Retina (tissue), 1 donor: ENCODE results near the gene FAT4.
A peak's percentile ranks its signal among the peaks of the same experiment; 100 is the strongest.

Experiments used
- DNase-seq: peaks from one replicate; pipeline ENCODE4 v3.0.0-alpha.2; 2016

The FAT4 gene

GRCh38 chr4:125316791-125317524 is 2.2 kb downstream of the FAT4 start:
- DNase-seq = peak; percentile 92

GRCh38 chr4:125317525-125317877 is 2.7 kb downstream of the FAT4 start:
- DNase-seq = peak; percentile 91

- peak; percentile 28 for DNase-seq
Observed at GRCh38 chr4:125319311-125319710, 4.6 kb downstream of the FAT4 start.

GRCh38 chr4:125321709-125322365 is 7.1 kb downstream of the FAT4 start:
- DNase-seq = no peak

- DNase-seq = no peak
Observed at GRCh38 chr4:125322366-125322730, 7.6 kb downstream of the FAT4 start.

GRCh38 chr4:125323654-125324053 is 8.9 kb downstream of the FAT4 start:
- DNase-seq = no peak

- DNase-seq = no peak
Observed at GRCh38 chr4:125325733-125326132, 11.0 kb downstream of the FAT4 start.

GRCh38 chr4:125331116-125331515 is 16.4 kb downstream of the FAT4 start:
- DNase-seq = no peak

- no peak for DNase-seq
Observed at GRCh38 chr4:125334926-125335325, 20.2 kb downstream of the FAT4 start.

GRCh38 chr4:125338814-125339213 is 24.1 kb downstream of the FAT4 start:
- no peak for DNase-seq

GRCh38 chr4:125344198-125344597 is 29.4 kb downstream of the FAT4 start:
- DNase-seq = no peak

GRCh38 chr4:125346616-125347015 is 31.9 kb downstream of the FAT4 start:
- DNase-seq = peak; percentile 35

GRCh38 chr4:125350470-125351135 is 35.8 kb downstream of the FAT4 start:
- DNase-seq = no peak

GRCh38 chr4:125352521-125352920 is 37.8 kb downstream of the FAT4 start:
- DNase-seq = no peak

- no peak for DNase-seq
Observed at GRCh38 chr4:125353131-125353530, 38.4 kb downstream of the FAT4 start.

- no peak for DNase-seq
Observed at GRCh38 chr4:125355791-125356190, 41.0 kb downstream of the FAT4 start.

- DNase-seq = no peak
Observed at GRCh38 chr4:125357675-125358074, 42.9 kb downstream of the FAT4 start.

GRCh38 chr4:125358453-125358852 is 43.7 kb downstream of the FAT4 start:
- no peak for DNase-seq

- DNase-seq = no peak
Observed at GRCh38 chr4:125359363-125359762, 44.6 kb downstream of the FAT4 start.

GRCh38 chr4:125359960-125360634 is 45.3 kb downstream of the FAT4 start:
- DNase-seq = no peak

GRCh38 chr4:125360727-125361126 is 46.0 kb downstream of the FAT4 start:
- no peak for DNase-seq
